ENCODE data around the gene METTL22.

METTL22 gene

GRCh38 chr16:8591451-8591850 lies 30.0 kb upstream of the METTL22 start:
- TF ChIP-seq CTCF (IDR thresholded peaks at IDR 0.05; ENCODE audit: low read depth, low read length): no peak
- H3K4me3 ChIP-seq (replicated peaks in 1 of 2; ENCODE audit: low read depth in 2 of 2, low read length in 2 of 2): no peak overlapping the region
- no peak for DNase-seq (ENCODE audit: low read depth in 2 of 2)

GRCh38 chr16:8594149-8594666 lies 27.3 kb upstream of the METTL22 start:
- H3K4me3 ChIP-seq (replicated peaks in 1 of 2; ENCODE audit: low read depth in 2 of 2, low read length in 2 of 2): no peak overlapping the region
- peak in 1 of 2 donors; percentile 42 for DNase-seq (ENCODE audit: low read depth in 2 of 2)
- TF ChIP-seq CTCF (IDR thresholded peaks at IDR 0.05; ENCODE audit: low read depth, low read length): no peak

- no peak for TF ChIP-seq CTCF (IDR thresholded peaks at IDR 0.05; ENCODE audit: low read depth, low read length)
Measured at GRCh38 chr16:8595783-8596182, 25.7 kb upstream of the METTL22 start.

GRCh38 chr16:8596581-8596980 lies 24.9 kb upstream of the METTL22 start:
- TF ChIP-seq CTCF (IDR thresholded peaks at IDR 0.05; ENCODE audit: low read depth, low read length): no peak
- no peak overlapping the region for H3K4me3 ChIP-seq (replicated peaks in 1 of 2; ENCODE audit: low read depth in 2 of 2, low read length in 2 of 2)
- no peak for DNase-seq (ENCODE audit: low read depth in 2 of 2)

More at GRCh38 chr16:8595783-8596182, 25.7 kb upstream of the METTL22 start:
- DNase-seq (ENCODE audit: low read depth in 2 of 2): no peak
- H3K4me3 ChIP-seq (replicated peaks in 1 of 2; ENCODE audit: low read depth in 2 of 2, low read length in 2 of 2): no peak overlapping the region

- no peak overlapping the region for H3K4me3 ChIP-seq (replicated peaks in 1 of 2; ENCODE audit: low read depth in 2 of 2, low read length in 2 of 2)
- no peak for DNase-seq (ENCODE audit: low read depth in 2 of 2)
- no peak for TF ChIP-seq CTCF (IDR thresholded peaks at IDR 0.05; ENCODE audit: low read depth, low read length)
Measured at GRCh38 chr16:8600144-8600775, 21.2 kb upstream of the METTL22 start.

GRCh38 chr16:8605554-8605953 lies 15.9 kb upstream of the METTL22 start:
- no peak for DNase-seq (ENCODE audit: low read depth in 2 of 2)
- H3K4me3 ChIP-seq (replicated peaks in 1 of 2; ENCODE audit: low read depth in 2 of 2, low read length in 2 of 2): no peak overlapping the region

More at GRCh38 chr16:8605554-8605953, 15.9 kb upstream of the METTL22 start:
- no peak for TF ChIP-seq CTCF (IDR thresholded peaks at IDR 0.05; ENCODE audit: low read depth, low read length)
